Lower leg skin (tissue), 4 donors: ENCODE results near the gene NRDC. TPM values are rescaled to one million over a fixed set of nuclear protein-coding genes. Genes with fewer than 3 reads are reported as not detected.

Experiments used
- DNase-seq, 2 donors: peaks; one replicate each; pipeline ENCODE4 v3.0.0-alpha.2; 2019; ENCODE audit warnings: low spot score in 2 of 2
- H3K4me3 ChIP-seq: fragments of 200-600 bp; sonication (generic); 2 replicates; pipeline ENCODE4 v1.5.1; 2017; ENCODE audit warnings: mild to moderate bottlenecking, low read depth; ENCODE audit not compliant: poor library complexity, severe bottlenecking
- POLR2A ChIP-seq, 2 donors: fragments of 450-650 bp; IDR thresholded peaks; one replicate each; pipeline ENCODE4 v1.6.1; 2016 to 2017; ENCODE audit warnings: antibody characterized with exemption in 2 of 2, mild to moderate bottlenecking in 1 of 2, moderate library complexity in 1 of 2
- WGBS, 2 donors: methylation state at CpG; one replicate each; pipeline ENCODE4 v1.1.5; 2018; 5-methylcytosine and 5-hydroxymethylcytosine counted together
- intact Hi-C: fragments of 100-400 bp; cut with DNase I; formaldehyde crosslinking; loops from one replicate; pipeline ENCODE4 v1.15.0; 2023; ENCODE audit warnings: low total_unique reads
- total RNA-seq, 4 donors: library from RNA; depleted of rRNA; stranded (reverse); fragments of >200 nt; gene quantifications; one replicate each; pipeline ENCODE4 v1.1.0, GENCODE V29; 2016
- TF ChIP-seq, protein P1 (sequence below), 3 donors: fragments of 450-650 bp; IDR thresholded peaks; one replicate each; pipeline ENCODE4 v1.5.1; 2016; ENCODE audit warnings: antibody characterized with exemption in 3 of 3, mild to moderate bottlenecking in 3 of 3, moderate library complexity in 2 of 3

Gene NRDC
- total RNA-seq, 4 donors from 2014 or later, result 90.3 to 113 (median 103) TPM

DNA sequence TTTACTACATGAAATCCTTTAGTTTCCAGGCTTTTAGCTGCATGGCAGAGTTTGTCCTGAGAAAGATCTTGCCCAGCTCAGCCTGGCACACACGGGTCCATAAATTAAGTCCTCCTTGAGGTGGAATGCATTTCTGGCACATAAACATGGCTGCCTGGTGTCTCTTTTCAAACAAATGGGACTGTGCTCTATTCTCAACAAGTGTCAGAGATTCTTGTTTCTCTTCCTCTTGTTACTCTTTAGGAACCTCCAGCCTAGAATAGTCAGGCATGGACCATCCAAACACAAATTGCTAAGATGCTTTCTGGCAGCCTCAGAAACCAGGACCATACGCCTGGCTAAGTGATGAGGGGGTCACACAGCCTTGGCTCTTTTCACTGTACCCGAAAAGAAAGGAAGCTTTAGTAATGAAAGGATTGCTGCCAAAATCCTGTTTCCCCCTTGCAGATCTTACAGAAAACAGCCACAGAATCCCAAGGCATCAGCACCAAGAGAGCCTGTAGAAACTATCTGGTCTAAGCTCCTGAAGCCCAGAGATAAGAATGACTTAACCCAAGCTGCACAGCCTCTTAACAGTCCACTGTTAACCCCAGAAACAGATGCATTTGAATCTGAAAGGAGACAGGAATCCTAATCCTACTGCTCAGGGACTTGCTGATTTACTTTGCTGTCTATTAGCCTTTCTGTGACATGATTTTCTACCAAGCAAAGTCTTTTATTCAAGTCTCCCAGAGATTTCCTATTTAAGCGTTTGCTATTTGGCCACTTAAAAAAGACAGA is 31.9 kb upstream of the NRDC start:
- TF ChIP-seq POLR2A (IDR thresholded peaks at IDR 0.05), result no peak
- TF ChIP-seq, protein P1, sequence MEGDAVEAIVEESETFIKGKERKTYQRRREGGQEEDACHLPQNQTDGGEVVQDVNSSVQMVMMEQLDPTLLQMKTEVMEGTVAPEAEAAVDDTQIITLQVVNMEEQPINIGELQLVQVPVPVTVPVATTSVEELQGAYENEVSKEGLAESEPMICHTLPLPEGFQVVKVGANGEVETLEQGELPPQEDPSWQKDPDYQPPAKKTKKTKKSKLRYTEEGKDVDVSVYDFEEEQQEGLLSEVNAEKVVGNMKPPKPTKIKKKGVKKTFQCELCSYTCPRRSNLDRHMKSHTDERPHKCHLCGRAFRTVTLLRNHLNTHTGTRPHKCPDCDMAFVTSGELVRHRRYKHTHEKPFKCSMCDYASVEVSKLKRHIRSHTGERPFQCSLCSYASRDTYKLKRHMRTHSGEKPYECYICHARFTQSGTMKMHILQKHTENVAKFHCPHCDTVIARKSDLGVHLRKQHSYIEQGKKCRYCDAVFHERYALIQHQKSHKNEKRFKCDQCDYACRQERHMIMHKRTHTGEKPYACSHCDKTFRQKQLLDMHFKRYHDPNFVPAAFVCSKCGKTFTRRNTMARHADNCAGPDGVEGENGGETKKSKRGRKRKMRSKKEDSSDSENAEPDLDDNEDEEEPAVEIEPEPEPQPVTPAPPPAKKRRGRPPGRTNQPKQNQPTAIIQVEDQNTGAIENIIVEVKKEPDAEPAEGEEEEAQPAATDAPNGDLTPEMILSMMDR (IDR thresholded peaks at IDR 0.05), result no peak
- H3K4me3 ChIP-seq, result no peak overlapping the region

DNA sequence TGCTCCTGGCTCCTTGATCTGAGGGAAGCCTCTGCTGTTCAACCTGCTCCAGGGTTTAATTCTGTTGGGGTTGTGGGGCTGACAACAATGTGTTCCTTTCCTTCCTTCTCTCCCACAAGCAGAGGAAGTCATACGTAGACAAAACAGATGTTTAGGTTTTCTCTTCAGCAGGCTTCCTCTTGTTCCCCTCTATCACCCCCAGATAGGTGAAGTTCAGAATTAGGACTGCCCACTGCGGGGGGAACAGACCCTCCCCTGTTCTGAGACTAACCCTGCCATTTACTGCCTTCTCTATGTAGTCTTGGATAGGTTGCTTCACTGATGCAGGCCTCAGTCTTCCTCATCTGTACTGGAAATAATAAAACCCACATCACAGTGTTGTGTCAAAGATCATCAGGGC is 30.0 kb upstream of the NRDC start:
- TF ChIP-seq, protein P1 (IDR thresholded peaks at IDR 0.05), result no peak
- no peak for TF ChIP-seq POLR2A (IDR thresholded peaks at IDR 0.05)
- WGBS, 2 donors, result 58 to 66% methylated on average over 2 of the region's 2 CpGs

More for the DNA sequence above, 31.9 kb upstream of the NRDC start:
- DNase-seq, result no peak
- 67 to 73% methylated on average over 4 of the region's 4 CpGs for WGBS, 2 donors
- intact Hi-C loops, result no loop called here

DNA sequence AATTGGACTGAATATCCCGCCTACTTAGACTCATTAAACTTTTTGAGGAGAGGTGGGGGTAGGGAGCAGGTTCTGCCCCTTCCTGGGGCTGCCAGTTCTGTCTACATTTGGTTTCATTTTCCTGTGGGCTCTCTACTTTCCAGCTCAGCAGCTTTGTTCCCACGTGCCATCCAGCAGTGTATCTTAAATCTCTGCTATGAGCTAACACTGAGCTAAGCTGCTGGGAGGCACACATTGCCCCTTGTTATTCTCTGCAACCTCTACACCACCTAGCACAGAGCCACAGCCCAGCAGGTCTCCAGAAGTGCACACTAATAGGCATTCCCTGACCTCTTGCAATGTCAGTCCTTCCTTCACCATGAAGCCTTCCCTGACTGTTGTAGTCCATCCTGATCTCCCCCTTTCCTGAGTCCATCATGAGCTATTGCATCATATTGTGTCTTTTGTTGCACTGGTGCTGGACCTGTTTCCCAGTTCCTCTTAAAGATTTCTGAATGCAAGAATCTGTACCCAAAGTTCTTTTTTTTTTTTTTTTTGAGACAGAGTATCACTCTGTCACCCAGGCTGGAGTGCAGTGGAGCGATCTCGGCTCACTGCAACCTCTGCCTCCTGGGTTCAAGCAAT is 28.7 kb upstream of the NRDC start:
- intact Hi-C loops, result no loop called here
- TF ChIP-seq, protein P1 (IDR thresholded peaks at IDR 0.05), result no peak
- TF ChIP-seq POLR2A (IDR thresholded peaks at IDR 0.05), result no peak
- DNase-seq, result no peak
- WGBS, 2 donors, result 59 to 67% methylated on average over 4 of the region's 4 CpGs
- no peak overlapping the region for H3K4me3 ChIP-seq

More for the DNA sequence above, 30.0 kb upstream of the NRDC start:
- intact Hi-C loops, result no loop called here
- H3K4me3 ChIP-seq, result no peak overlapping the region
- no peak for DNase-seq

DNA sequence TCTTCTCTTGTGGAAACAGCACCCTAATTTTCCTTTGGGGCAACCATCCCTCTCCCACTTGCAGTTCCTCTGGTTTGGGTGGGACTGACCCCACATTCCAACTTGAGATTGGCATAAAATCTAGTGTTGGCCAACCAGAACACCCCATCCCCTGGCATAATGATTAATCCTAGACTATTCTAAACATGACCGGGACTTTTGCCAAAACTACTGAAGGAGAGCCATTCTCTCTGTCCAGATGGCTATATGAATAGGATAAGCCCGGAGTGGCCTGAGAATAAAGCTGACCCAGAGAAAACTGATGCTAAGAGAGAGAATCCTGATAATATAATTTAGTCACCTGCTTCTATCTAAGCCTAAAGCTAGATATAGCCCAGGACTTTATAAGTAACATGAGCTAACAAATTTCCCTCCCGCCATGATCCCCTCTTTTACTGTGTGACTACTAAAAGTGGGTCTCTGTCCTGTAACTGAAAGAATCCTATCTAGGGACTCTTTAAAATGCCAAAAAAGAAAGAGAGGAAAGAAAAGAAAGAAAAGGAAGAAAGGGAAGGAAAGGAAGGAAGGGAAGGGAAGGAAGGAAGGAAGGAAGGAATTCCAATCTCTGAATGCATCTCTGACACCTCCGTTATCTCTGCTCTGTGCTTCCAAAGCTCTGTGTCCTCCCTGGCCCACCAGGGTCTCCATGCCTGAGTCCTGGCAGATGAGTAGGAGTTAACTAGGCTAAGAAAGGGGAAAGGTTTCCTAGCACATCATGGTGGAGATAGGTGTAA is 28.0 kb upstream of the NRDC start:
- no peak for DNase-seq
- no peak overlapping the region for H3K4me3 ChIP-seq
- TF ChIP-seq, protein P1 (IDR thresholded peaks at IDR 0.05), result no peak
- TF ChIP-seq POLR2A (IDR thresholded peaks at IDR 0.05), result no peak
- WGBS, 2 donors, result 63 to 78% methylated on average over 4 of the region's 4 CpGs
- intact Hi-C loops, result no loop called here

DNA sequence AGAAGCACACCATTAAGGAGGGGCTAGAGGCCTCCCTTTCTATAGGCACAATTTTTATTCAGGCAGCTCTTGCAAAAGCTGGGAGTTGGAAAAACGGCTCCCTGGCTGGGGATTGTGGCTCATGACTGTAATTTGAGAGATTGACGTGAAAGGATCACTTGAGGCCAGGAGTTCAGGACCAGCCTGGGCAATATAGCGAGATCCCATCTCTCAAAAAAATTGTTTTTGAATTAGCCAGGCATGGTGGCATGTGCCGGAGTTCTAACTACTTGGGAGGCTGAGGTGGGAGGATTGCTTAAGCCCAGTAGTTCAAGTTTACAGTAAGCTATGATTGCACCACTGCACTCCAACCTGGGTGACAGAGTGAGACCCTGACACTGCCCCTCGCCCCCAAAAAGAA is 23.9 kb upstream of the NRDC start:
- intact Hi-C loops, result no loop called here
- no peak for DNase-seq
- 78 to 81% methylated on average over 5 of the region's 5 CpGs for WGBS, 2 donors
- H3K4me3 ChIP-seq, result no peak overlapping the region
- TF ChIP-seq, protein P1 (IDR thresholded peaks at IDR 0.05), result no peak
- no peak for TF ChIP-seq POLR2A (IDR thresholded peaks at IDR 0.05)
